Activated naive CD4-positive, alpha-beta T cell treated with anti-CD3 and anti-CD28 coated beads, Interleukin-2, amount 50 U/mL, for 24 hours (primary cell): ENCODE results near the gene ERV3-1.
"Not testable (repeated sequence)": the region's sequence is repeated elsewhere in the genome, so short reads cannot be mapped to it uniquely, and the experiment has no call there.

ENCODE experiments used
- H3K27ac Mint-ChIP-seq: one replicate; pipeline ENCODE4 v1.8.0; 2021; ENCODE audit warnings: mild to moderate bottlenecking, mixed read lengths
- H3K27me3 Mint-ChIP-seq: one replicate; pipeline ENCODE4 v1.8.0; 2021; ENCODE audit warnings: mixed read lengths
- H3K36me3 Mint-ChIP-seq: one replicate; pipeline ENCODE4 v1.8.0; 2021; ENCODE audit warnings: mixed read lengths
- H3K4me1 Mint-ChIP-seq: one replicate; pipeline ENCODE4 v1.8.0; 2021; ENCODE audit warnings: mixed read lengths
- H3K4me3 Mint-ChIP-seq: one replicate; pipeline ENCODE4 v1.8.0; 2021; ENCODE audit warnings: mild to moderate bottlenecking, mixed read lengths
- H3K9me3 Mint-ChIP-seq: one replicate; pipeline ENCODE4 v1.8.0; 2021; ENCODE audit warnings: mixed read lengths

Gene ERV3-1

GRCh38 chr7:64978497-64979203 lies 27.8 kb downstream of the ERV3-1 start:
- Mint-ChIP-seq H3K27me3 (no peaks in the 10 kb centered on the region), H3K4me1 (no peaks in the 10 kb centered on the region), H3K4me3 (no peak overlapping the region), H3K36me3 (peaks cover 57% of the 10 kb centered on the region), H3K27ac (no peak overlapping the region), H3K9me3 (peaks cover 39% of the 10 kb centered on the region)

DNA sequence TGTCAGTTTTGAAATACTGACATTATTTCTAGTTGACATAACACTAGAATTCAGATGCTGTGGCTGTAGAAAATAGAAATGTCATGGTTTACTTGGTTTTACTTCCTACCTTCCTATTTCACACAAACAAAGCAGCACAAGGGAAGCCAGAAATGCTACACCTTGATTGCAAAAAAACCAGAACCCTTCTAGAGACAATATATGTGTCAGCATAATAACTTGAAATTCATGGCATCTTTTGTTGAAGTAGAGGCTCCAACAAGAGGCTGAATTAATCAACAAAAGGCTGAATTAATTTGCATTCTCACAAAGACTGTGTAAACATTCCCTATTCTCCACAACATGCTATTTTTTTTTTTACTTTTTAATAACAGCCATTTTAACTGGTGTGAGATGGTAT lies 40.9 kb downstream of the ERV3-1 start:
- H3K36me3 Mint-ChIP-seq = peaks cover 7% of the 10 kb centered on the region
- H3K4me3 Mint-ChIP-seq = no peak overlapping the region
- no peaks in the 10 kb centered on the region for H3K4me1 Mint-ChIP-seq
- no peaks in the 10 kb centered on the region for H3K27me3 Mint-ChIP-seq
- H3K9me3 Mint-ChIP-seq = peaks cover 16% of the 10 kb centered on the region
- H3K27ac Mint-ChIP-seq = no peak overlapping the region

DNA sequence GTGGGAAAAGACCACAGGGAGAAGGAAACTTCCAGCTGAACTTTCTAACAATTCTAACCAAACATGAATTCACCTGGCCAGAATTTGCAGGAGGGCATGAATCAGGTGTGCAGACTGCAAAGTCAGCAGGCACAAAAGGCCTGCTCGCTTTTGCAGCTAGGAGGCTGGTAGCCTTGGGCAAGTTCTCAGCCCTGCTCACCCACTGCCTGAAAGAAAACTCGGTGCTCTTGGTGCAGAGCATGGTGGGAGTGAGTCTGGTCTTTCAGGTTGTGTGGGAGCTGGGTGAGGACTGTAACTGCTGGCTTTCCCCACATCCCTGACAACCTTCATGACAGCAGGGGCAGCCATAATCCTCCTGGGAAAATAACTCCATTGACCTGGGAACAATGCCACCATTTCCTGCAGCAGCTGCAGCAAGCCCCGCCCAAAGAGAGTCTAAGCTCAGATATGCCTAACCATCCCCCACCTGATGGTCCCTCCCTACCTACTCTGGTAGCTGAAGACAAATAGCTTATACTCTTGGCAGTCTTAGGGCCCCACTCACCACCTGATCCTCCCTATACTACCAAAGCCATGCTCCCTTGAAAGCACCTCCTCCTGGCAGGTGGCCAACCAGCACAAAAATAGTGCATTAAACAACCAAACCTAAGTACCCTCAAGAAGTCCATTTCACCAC lies 47.3 kb downstream of the ERV3-1 start:
- no peaks in the 10 kb centered on the region for H3K4me1 Mint-ChIP-seq

DNA sequence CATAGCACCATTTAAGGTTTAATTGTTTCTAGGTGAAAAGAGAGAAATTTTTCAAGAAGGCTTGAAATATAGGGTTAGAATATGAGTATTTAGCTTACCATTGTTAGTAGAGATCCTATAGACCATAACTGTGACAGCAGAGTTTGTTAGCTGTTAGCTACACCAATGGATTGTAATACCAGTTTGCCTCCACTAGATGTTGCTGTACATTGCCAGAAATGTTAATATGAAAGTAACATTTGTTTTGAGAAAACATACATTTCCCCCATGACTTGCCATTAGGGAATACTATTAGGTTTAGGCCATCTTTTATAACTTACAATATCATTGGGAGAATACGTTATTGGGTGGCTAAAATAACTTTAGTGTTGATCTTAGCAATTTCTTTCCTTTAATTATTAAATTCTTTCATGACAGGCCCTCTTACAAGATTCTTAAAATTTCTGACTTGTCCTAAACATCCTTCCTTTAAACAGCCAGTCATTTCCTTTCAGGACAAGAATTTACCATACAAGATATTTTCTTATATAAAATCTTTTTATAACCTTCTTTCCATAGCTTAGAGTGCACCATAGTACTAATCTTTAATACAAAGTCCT lies 55.1 kb downstream of the ERV3-1 start:
- no peak overlapping the region for H3K27ac Mint-ChIP-seq
- H3K4me1 Mint-ChIP-seq = peaks cover 9% of the 10 kb centered on the region
- no peaks in the 10 kb centered on the region for H3K36me3 Mint-ChIP-seq
- peaks cover 33% of the 10 kb centered on the region for H3K27me3 Mint-ChIP-seq
- no peaks in the 10 kb centered on the region for H3K9me3 Mint-ChIP-seq
- H3K4me3 Mint-ChIP-seq = no peak overlapping the region

More for the DNA sequence above, 47.3 kb downstream of the ERV3-1 start:
- Mint-ChIP-seq H3K27me3 (peaks cover 5% of the 10 kb centered on the region), H3K4me3 (no peak overlapping the region), H3K36me3 (peaks cover 5% of the 10 kb centered on the region), H3K27ac (no peak overlapping the region), H3K9me3 (peaks cover 21% of the 10 kb centered on the region)

DNA sequence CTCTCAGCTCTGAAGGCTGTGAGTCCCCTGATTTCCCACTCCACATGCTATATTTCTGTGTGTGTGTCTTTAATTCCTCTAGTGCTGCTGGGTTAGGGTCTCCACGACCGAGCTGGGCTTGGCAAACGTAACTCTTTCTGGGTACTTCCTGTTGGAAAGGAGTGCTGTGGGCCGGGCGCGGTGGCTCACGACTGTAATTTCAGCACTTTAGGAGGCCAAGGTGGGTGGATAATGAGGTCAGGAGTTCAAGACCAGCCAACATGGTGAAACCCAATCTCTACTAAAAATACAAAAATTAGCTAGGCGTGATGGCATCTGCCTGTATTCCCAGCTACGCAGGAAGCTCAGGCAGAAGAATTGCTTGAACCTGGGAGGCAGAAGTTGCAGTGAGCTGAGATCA lies 55.8 kb downstream of the ERV3-1 start:
- not testable (repeated sequence) for H3K4me1 Mint-ChIP-seq, H3K27ac Mint-ChIP-seq, H3K4me3 Mint-ChIP-seq, H3K36me3 Mint-ChIP-seq, H3K9me3 Mint-ChIP-seq
- peaks cover 37% of the 10 kb centered on the region for H3K27me3 Mint-ChIP-seq

DNA sequence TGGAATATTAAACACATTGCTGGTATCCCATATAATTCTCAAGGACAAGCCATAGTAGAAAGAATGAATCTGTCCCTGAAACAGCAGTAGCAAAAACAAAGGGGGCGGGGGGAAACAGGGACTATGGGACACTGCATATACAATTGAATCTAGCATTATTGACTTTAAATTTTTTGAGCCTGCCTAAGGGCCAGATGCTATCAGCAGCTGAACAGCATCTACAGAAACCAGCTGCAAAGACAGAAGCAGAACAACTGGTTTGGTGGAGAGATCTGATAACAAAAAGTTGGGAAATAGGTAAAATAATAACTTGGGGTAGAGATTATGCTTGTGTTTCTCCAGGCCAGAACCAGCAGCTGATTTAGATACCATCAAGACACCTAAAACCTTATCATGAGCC lies 57.7 kb downstream of the ERV3-1 start:
- peaks cover 44% of the 10 kb centered on the region for H3K27me3 Mint-ChIP-seq
- not testable (repeated sequence) for H3K9me3 Mint-ChIP-seq, H3K4me3 Mint-ChIP-seq, H3K36me3 Mint-ChIP-seq, H3K4me1 Mint-ChIP-seq, H3K27ac Mint-ChIP-seq

- no peaks in the 10 kb centered on the region for H3K9me3 Mint-ChIP-seq
- H3K4me3 Mint-ChIP-seq = no peak overlapping the region
- H3K36me3 Mint-ChIP-seq = no peaks in the 10 kb centered on the region
- H3K27me3 Mint-ChIP-seq = peaks cover 42% of the 10 kb centered on the region
- no peak overlapping the region for H3K27ac Mint-ChIP-seq
- peaks cover 9% of the 10 kb centered on the region for H3K4me1 Mint-ChIP-seq
Observed at GRCh38 chr7:64947252-64948000, 59.1 kb downstream of the ERV3-1 start.

GRCh38 chr7:64946772-64947171 lies 59.7 kb downstream of the ERV3-1 start:
- Mint-ChIP-seq H3K36me3 (no peaks in the 10 kb centered on the region), H3K27me3 (peaks cover 42% of the 10 kb centered on the region), H3K4me1 (peaks cover 9% of the 10 kb centered on the region), H3K4me3 (no peak overlapping the region), H3K9me3 (no peaks in the 10 kb centered on the region), H3K27ac (no peak overlapping the region)

- H3K4me3 Mint-ChIP-seq = no peak overlapping the region
- peaks cover 37% of the 10 kb centered on the region for H3K27me3 Mint-ChIP-seq
- H3K27ac Mint-ChIP-seq = no peak overlapping the region
- H3K4me1 Mint-ChIP-seq = peaks cover 4% of the 10 kb centered on the region
- H3K36me3 Mint-ChIP-seq = no peaks in the 10 kb centered on the region
- no peaks in the 10 kb centered on the region for H3K9me3 Mint-ChIP-seq
Observed at GRCh38 chr7:64945503-64946175, 60.8 kb downstream of the ERV3-1 start.

- not testable (repeated sequence) for H3K4me3 Mint-ChIP-seq, H3K9me3 Mint-ChIP-seq, H3K36me3 Mint-ChIP-seq, H3K27ac Mint-ChIP-seq, H3K4me1 Mint-ChIP-seq
- H3K27me3 Mint-ChIP-seq = peaks cover 33% of the 10 kb centered on the region
Observed at GRCh38 chr7:64944667-64945502, 61.6 kb downstream of the ERV3-1 start.
